Measurements from ENCODE around the gene EPC1.

- TF ChIP-seq CTCF (IDR thresholded peaks at IDR 0.05), result no peak
- TF ChIP-seq POLR2A (IDR thresholded peaks at IDR 0.05), result no peak
These were observed 25.3 kb upstream of the EPC1 start for GRCh38 chr10:32372000-32372875.
